Astrocyte of the spinal cord (primary cell): ENCODE measurements around the gene DIP2A.

Experiments used
- DNase-seq: peaks from one replicate; pipeline ENCODE4 v3.0.0; 2011; ENCODE audit warnings: low read depth, low spot score
- H3K4me3 ChIP-seq: 2 replicates; pipeline ENCODE4 v1.5.1; 2011; ENCODE audit warnings: low read depth, mild to moderate bottlenecking, low read length, moderate library complexity
- in situ Hi-C: cut with HindIII; loops from 2 replicates; pipeline ENCODE4 v1.10.0; 2017; ENCODE audit warnings: low sequenced_read_pairs
- TF ChIP-seq, protein P1 (sequence below): IDR thresholded peaks from 2 replicates; pipeline ENCODE4 v1.5.1; 2012; ENCODE audit warnings: low read depth, mild to moderate bottlenecking, low read length, inconsistent platforms

DIP2A gene

DNA sequence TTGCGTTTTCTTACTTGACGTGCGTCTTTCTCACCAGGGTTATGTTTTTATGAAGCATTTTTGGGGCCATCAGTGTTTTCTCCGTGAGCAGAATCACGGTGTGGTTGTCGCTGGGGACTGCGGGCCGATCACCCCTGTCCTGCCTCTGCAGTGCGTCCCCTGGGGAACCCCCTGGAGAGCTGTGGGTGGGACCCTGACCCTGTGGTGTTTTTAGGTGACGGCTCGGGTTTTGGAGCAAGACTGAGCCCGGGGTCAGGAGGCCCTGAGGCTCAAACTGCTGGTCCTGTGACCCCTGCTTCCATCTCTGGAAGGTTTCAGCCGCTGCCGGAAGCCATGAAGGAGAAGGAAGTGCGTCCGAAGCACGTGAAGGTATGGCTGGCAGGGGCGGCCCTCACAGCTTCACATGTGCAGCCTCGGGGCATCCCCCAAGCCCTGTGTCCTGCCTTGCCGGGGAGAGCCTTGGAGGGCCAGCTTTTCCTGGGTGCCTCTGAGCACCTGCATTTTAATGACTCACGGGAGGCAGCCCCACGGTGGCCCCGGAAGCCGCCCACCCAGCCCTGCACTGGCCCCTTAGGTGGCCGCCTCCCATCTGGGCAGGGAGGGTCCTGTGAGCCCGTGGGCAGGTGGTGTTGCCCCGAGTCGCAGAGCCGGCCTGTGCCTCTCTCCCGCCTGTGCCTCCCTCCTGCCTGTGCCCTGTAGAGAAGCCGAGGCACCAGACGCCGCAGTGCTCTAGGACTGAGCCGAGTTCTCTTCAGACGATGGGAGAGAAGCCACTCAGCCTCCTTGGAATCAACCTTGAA, 36.7 kb upstream of the DIP2A start:
- in situ Hi-C loops = no loop called here
- H3K4me3 ChIP-seq = no peak overlapping the region
- TF ChIP-seq, protein P1, sequence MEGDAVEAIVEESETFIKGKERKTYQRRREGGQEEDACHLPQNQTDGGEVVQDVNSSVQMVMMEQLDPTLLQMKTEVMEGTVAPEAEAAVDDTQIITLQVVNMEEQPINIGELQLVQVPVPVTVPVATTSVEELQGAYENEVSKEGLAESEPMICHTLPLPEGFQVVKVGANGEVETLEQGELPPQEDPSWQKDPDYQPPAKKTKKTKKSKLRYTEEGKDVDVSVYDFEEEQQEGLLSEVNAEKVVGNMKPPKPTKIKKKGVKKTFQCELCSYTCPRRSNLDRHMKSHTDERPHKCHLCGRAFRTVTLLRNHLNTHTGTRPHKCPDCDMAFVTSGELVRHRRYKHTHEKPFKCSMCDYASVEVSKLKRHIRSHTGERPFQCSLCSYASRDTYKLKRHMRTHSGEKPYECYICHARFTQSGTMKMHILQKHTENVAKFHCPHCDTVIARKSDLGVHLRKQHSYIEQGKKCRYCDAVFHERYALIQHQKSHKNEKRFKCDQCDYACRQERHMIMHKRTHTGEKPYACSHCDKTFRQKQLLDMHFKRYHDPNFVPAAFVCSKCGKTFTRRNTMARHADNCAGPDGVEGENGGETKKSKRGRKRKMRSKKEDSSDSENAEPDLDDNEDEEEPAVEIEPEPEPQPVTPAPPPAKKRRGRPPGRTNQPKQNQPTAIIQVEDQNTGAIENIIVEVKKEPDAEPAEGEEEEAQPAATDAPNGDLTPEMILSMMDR = no peak
- DNase-seq = no peak

DNA sequence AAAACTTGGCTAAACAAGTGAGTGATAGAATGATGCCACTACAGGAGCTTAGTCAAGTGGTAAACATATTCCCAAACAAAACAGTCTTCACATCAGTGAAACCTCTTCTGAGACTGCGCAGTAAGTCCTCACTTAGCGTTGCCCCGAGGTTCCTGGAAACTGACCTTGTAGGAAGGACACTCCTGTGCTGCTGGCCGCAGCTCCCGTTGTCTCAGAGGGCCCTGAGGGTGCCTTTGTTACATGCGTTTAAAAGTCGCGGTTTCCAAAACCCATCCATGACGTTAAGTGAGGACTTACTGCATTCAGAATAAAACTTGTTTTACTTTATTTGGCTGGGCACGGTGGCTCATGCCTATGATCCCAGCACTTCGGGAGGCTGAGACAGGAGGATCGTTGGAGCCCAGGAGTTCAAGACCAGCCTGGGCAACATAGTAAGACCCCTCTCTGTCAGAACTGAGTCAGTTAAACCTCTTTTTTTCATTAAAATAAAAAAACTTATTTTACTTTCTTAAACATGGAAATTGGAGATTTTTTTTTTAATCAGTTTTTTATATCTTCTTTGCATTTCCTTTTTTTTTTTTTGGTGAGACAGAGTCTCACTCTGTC, 36.0 kb upstream of the DIP2A start:
- DNase-seq = no peak
- in situ Hi-C loops = no loop called here
- no peak overlapping the region for H3K4me3 ChIP-seq
- TF ChIP-seq, protein P1 = no peak

DNA sequence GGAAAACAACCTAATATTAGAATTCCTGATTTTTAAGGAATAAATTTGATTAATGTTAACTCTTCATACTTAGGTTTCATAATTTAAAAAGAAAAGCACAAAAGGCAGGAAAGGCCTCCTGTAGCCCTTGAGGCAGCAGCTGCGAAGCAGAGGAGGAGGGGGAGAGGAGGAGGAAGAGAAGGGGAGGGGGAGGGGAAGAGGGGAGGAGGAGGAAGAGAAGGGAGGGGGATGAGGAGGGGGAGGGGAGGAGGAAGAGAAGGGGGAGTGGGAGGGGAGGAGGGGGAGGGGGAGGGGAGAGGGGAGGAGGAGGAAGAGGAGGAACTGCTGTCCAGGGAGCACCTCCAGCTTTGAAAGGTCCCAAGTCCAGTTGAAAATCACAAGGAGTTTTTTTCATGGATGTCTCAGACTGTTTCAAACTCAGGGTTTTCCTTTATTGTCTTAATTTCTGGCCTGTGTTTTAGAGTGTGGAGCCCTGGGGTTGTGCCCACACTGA, 35.1 kb upstream of the DIP2A start:
- in situ Hi-C loops = no loop called here
- DNase-seq = no peak
- H3K4me3 ChIP-seq = no peak overlapping the region
- TF ChIP-seq, protein P1 = no peak

DNA sequence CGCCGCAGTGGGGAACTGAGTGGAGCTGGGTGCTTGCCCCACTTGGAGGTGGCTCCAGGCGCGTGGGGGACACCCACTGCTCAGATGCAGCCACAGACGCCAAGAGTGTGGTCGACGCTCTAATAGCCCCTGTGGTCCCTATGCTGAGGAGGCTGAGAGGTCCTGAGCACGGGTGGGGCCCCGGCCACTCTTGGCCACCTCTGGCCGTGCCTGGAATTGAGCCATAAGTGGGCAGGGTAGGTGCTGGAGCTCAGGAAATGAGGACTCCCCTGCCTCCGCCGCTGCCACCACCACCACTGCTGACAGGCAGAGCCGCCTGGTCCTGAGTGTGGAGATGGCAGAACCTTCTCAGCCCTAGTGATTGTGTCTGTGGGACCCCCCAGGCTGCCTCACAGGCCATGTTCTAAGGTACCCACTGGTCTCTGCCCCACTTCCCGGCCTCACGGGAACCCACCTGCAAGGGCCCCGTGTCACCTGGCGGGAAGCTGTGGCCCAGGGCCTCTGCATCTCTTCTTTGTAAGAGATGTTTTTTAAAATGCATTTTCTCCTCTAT, 34.6 kb upstream of the DIP2A start:
- in situ Hi-C loops = no loop called here
- TF ChIP-seq, protein P1 = no peak
- DNase-seq = no peak
- no peak overlapping the region for H3K4me3 ChIP-seq

DNA sequence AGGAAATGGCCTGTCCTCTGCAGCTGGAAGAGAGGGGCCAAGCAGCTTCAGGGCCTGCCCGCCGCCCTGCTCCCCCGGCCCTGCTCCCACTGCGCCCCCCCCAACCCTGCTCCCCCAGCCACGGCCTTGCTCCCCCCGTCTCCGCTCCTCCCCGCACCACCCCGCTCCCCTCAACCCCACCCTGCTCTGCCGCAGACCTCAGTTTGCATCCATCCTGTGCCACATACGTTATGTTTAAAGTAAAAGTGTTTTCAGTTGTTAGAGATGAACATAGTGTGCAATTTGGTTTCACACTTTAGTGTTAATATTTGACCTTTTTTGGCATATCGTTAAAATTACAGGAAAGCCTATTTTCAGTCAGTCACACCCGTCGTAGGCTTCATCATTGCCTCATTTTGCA, 34.1 kb upstream of the DIP2A start:
- H3K4me3 ChIP-seq = no peak overlapping the region
- TF ChIP-seq, protein P1 = no peak
- DNase-seq = no peak
- in situ Hi-C loops = no loop called here

DNA sequence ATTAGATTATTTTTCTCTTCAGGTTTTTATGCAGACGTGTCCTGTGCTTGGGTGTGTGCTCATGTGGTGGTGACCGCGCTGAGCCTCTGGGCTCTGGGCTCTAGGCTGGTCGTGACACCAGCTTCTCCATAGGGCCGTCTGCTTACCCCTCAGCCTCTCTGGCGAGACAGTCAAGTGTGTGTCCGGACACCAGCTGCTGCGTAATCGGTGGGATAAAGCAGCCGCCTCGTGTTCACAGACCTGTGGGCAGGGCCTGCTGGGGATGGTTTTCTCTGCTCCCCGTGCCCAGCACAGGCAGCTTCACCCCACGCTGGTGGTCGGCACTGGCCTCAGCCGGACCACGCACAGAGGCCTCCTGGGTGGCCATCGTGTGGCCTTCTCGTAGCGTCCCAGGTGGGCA, 33.6 kb upstream of the DIP2A start:
- H3K4me3 ChIP-seq = no peak overlapping the region
- in situ Hi-C loops = no loop called here
- no peak for DNase-seq
- TF ChIP-seq, protein P1 = no peak
